GM19372 (cell line): ENCODE results near the gene TMC8.
"Not testable (repeated sequence)": the region's sequence is repeated elsewhere in the genome, so short reads cannot be mapped to it uniquely, and the experiment has no call there.

Experiments
- ATAC-seq: cut with Tn5 transposase; IDR thresholded peaks from one replicate; pipeline ENCODE4 v1.9.1; 2021; ENCODE audit warnings: mild to moderate bottlenecking, low read depth, moderate library complexity; ENCODE audit not compliant: unreplicated experiment

Gene TMC8

DNA sequence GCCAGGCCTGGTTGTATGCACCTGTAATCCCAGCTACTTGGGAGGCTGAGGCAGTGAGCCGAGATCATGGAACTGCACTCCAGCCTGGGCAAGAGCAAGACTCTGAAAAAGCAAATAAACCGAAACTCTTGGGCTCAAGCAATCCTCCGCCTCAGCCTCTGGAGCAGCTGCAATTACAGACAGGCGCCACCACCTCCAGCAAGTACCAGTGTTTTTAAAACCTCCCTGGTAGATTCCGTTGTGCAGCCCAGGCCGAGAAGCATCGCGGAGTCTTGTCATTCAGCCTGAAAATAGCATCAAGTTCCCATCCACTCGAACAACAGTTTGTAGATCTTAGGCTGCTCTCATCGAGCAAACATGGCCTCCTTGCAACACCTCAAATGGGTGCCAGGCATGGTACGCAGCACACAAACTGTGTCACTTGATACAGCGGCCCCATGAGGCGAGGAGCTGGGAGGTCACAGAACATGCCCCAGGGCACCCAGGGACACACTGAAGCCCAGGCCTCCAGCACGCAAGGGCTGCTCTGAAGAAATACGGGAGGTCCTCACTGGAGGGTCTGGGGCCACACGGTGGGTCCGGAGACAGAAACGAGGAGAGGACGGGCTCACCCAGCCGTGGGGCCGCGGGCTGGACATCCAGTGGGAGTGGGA, 20.1 kb upstream of the TMC8 start:
- ATAC-seq = no peak

DNA sequence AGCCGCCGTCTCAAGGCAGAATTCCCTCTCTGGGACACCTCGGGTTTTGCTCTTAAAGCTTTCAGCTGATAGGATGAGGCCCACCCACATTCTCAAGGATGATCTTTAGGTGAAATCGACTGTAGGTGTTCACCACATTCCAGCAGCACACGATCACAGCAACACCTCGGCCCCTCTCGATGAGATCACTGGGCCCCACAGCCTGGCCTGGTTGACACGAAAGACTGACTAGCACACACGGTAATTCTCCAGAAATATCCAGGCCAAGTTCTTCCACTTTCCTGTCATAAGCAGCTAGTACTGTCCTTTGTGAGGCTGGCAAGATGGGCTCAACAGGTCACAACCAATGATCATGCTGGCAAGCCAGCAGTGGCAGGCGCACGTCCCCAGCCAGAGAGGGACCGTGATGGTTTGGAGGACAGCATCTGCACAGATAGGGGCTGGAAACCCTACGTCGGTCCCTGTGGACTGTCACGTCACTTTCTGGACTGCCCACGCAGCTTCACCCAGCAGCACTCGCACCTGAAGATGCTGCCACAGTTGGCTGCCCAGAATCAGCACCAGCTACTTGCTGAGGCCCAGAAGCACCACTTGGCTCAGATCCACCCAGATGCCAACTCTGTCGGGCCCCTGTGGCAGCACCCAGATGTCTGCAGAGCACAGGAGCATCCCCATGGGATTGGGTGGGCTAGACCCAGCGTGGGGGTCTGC, 19.4 kb upstream of the TMC8 start:
- ATAC-seq = no peak

DNA sequence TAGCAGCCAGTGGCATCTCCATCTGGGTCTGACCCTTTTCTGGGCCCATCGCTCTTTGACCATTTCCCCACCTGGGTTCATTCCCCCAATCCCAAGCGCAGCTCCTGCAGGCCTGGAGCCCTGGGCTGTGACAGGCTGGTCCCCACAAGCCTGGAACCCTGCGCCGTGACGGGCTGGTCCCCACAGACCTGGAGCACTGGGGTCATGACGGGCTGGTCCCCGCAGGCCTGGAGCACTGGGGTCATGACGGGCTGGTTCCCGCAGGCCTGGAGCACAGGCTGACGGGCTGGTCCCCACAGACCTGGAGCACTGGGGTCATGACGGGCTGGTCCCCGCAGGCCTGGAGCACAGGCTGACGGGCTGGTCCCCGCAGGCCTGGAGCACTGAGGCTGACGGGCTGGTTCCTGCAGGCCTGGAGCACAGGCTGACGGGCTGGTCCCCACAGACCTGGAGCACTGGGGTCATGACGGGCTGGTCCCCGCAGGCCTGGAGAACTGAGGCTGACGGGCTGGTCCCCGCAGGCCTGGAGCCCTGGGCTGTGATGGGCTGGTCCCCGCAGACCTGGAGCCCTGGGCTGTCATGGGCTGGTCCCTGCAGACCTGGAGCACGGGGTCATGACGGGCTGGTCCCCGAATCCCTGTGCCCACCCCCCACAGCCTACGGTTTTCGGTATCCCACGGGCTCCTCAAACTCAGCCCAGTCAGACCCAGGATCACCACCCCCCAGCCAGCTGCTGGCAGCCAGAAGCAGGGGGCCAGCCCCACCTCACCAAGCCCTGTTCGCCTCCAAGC, 18.6 kb upstream of the TMC8 start:
- no peak for ATAC-seq

DNA sequence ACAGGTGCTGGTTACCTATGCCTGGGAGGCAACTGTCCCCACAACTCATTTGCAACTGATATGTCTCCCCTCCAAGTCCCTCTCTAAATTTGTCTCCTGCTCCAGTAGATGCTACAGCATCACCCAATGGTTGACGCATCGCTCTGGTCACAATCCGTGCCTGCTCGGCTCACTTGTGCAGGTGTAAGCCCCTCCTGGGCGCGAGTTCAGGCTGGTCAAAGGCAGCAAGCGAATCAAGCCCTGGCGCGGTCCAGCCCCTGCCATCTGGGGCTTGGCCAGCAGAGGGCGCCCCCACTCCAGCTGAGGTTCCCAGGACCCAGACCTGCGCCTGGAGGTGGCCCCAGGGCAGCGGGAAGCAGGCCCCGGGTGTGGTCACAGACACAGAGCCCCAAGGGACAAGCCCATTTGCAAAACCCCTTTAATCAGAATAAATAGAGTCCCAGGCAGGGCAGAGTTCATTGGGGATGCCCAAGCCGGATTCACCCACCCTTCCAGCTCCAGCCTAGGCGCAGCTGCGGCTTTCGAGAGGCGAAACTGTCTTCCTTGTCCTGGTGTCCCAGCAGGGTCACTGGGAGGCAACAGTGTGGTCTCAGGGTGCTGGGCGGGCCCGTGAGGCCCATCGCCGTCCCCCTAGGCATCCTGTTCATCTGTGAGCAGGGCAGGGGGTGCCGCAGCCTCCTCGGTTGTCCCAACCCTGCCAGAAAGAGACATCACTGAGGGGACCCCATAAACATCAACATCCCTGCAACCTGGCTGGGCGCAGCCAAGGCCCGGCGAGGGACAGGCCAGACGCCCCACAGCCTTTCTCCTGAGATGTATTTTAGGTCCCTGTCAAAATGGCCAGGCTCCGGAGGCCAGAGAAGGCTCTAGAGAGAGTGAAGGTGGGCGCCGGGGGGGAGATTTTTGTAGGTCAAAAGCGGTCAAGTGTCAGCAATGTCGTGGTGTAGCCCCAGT, 17.8 kb upstream of the TMC8 start:
- no peak for ATAC-seq

DNA sequence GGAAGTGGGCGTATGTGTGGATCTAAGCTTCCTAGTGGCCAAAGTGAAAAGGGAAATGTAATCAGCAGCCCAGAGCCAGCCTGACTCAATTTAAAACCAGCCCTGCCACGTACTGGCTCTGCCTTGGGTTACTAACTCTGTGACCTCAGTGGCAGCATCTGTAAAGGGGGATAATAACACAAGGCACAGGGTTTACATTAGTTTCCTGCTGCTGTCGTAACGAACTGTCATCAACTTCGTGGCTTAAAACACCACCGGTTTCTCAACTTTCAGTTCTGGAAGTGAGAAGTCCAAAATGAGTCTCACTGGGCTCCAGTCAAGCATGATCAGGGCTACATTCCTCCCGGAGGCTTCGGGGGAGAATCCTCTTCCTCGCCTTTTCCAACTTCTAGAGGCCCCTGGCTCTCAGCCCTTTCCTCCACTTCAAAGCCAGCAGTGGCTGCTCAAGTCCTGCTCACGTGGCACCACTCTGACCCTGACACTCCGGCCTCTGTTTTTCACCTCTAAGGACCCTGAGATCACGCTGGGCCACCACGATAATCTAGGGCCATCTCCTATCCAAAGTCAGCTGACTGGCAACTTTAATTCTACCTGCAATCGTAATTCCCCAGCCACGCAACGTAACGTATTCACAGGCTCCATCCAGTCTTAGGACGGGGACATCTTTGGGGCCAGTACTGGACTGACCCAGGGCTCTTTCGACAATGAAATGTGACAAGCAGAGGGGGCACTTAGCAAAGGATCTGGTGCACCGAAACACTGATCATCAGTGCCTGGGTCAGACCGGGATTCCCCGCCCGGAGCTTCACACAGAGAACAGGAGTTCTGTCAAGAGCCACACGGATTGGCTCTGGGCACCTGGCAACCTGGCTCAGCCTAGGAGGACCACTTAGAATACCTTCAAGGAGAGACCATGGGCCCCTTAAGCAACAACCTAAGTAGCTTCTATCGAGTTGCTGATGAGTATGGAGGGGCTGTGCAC, 16.5 kb upstream of the TMC8 start:
- no peak for ATAC-seq

DNA sequence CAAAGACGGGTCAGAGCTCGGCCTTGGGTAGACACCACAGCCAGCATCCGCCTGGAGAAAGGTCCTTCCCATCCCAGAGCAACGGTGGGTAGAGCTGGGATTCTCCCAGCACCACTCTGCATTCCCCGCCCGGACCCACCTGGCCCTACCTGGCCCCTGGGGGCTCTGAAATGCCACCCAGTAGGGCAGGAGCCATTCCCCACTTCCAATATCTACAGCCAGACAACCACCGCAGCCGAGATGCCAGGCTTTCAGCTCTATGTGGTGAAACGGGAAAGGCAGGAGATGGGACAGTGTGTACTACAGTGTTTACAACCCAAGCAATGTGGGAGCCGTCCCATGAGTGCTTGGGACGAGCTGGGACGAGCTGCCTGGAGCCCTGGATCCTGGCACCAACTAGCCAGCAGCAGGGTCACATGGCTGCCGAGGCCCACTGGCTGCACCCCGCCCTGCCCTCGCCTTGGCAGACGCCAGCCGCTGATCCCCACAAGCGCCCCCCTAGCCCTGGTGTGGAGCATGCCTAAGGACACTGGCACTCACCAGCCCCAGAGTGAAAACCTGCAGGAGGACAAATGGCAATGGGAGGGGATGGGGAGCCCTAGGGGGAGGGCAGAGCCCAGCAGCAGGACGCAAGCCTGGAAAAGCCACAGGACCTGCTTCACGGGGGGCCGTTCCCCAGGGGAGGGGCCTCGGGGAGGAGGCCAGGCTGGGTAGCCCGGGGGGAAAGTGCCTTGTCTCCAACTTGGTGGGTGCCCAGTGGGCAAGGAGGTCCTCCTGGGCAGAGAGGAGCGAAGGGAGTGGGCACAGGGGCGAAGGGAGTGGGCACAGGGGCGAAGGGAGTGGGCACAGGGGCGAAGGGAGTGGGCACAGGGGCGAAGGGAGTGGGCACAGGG, 15.5 kb upstream of the TMC8 start:
- ATAC-seq = no peak

DNA sequence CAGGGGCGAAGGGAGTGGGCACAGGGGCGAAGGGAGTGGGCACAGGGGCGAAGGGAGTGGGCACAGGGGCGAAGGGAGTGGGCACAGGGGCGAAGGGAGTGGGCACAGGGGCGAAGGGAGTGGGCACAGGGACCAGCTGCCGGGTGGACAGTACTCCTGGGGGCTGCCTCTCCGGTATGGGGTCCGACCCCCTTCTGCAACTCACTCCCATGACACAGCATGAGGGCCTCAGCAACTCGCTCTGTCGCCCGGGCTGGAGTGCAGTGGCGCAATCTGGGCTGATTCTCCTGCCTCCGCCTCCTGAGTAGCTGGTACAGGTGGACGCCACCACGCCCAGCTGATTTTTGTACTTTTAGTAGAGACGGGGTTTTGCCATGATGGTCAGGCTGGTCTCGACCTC, 14.8 kb upstream of the TMC8 start:
- not testable (repeated sequence) for ATAC-seq

DNA sequence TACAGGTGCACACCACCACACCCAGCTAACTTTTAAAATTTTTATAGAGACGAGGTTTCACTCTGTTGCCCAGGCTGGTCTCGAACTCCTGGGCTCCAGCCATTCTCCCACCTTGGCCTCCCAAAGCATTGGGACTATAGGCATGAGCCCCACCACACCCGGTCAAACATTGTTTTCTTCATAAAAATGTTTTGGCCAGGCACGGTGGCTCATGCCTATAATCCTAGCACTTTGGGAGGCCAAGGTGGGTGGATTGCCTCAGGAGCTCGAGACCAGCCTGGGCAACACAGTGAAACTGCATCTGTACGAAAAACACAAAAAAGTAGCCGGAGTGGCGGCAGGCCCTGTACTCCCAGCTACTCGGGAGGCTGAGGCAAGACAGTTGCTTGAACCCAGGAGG, 14.2 kb upstream of the TMC8 start:
- no peak for ATAC-seq

DNA sequence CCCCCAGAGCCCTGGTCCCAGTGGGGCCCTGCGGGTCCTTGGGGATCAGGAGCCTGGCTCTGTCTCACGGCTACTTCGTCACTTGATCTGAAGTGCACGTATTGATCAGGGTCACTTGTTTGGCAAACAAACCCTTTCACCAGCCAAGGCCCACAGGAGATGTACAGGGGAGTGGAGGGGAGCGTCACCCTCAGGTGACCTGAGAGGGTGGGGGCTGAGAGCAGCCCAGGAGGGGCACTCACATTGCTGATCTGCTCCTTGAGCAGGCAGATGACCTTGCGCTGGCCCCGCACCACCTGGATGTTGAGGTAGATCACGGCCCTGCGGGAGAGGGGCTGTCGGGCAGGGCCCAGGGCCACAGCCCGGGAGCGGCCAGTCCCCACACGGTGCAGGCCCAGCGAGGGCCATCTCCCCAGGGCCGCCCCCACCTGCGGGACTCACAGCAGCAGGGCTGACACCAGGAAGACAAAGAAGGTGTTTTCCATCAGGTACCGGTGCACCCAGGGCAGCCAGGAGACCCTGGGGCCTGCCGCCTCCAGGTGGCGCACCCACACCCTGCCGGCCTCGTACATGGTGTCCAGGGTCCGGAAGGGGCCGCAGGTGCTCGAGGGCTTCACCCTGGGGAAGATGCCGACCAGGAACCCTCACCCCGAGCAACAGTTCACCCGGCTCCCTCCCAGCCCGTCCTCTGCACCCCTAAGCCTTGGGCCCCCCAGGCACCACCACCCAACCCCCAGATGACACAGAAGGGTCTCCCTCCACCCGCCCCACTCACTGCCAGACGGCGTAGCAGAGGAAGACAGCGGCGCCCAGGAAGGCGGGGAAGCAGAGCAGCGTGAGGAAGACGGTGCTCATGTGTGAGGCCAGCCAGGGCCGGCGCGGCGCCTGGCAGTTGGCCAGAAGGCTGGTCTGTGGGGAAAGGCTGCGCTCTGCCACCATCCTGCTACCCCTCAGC, 13.3 kb upstream of the TMC8 start:
- ATAC-seq = no peak

DNA sequence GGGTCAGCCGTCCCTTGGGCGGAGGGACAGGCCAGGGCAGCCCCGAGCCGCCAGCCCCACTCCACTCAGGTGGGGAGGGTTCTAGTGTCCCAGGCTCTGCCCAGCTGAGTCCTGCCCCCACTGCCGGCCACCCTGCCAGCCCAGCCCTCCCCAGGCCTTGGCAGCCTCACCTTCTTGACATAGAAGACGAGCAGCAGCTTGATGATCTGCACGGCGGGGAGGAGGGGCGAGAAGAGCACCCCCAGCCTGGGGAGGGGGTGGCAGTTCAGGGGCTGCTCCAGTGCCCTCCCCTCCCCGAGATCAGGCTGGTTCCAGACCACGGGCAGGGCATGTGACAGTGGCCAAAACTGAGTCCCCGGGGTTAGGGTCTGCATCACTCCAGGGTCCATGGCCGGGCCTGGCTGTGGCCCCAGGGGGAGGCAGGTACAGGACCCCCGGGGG, 11.8 kb upstream of the TMC8 start:
- ATAC-seq = no peak

DNA sequence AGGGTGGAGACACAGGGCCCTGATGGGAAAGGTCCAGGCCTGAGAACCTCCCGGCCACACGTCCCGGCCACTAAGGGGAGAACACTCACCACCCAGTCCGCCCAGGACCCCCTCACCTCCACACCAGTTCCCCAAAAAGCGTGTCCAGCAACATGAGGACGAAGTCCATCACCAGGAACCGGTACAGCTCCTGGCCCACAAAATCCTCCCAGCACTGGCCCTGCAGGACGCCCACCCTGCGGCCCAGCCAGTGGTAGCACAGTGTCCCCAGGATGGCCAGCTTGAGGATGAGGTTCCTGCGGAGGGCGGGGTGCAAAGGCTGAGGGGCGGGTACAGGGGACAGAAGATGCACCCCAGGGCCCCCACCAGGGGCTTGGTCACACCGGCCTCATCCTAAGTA, 10.0 kb upstream of the TMC8 start:
- ATAC-seq = no peak

DNA sequence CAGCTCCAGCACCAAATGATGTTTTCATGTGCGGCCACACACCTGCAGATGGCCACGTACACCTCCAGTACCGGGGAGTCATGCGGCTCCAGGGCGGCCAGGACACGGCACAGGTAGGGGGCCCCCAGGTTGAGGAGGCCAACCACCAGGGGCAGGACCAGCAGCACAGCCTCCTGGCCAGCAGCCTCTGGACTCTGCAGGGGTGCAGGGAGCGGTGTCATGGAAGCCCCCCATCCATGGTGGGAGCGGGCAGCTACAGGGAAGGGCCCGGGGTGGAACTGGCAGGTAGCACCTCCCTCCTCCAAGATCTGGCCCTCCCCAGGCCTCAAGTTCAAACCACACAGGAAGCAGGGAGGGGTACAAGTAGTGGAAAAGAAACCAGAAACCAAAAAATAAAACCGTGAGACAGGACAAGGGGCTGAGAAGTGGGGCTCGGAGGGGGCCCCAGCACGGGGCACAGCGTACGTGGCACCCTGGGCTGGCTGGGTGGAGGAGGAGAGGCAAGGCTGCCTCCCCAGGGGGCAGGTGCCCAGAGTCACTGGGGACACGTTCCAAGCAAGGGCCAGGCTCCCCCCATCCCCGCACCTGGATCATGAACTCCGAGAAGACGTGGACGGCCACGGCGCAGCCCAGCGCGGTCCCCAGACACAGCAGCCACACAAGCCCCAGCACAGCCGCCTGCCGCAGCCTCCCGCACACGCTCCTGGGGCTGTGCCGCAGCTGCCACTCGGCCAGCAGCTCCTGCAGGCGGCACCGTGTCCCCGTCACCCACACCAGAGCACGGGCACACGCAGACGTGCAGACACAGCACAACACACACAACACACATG, 9.4 kb upstream of the TMC8 start:
- ATAC-seq = no peak

DNA sequence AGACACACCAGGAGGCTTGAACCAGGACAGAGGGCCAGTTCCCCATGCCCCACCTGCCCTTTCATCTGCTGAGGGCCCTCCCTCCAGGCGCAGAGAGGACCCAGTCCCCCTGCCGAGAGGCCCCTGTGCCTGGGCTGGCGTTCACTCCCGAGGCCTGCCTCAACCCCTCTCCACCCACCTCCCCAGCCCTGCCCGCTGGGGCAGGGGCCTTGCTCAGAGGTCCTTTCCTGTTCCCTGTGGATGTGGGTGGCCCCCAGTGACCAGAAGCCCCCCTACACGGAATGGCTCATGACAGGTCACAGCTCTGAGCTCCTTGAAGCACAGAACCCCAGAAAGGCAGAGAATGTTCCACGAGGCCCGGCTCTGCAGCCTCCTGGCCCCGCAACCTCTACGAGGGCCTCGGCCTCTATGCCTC, 8.8 kb upstream of the TMC8 start:
- ATAC-seq = no peak

DNA sequence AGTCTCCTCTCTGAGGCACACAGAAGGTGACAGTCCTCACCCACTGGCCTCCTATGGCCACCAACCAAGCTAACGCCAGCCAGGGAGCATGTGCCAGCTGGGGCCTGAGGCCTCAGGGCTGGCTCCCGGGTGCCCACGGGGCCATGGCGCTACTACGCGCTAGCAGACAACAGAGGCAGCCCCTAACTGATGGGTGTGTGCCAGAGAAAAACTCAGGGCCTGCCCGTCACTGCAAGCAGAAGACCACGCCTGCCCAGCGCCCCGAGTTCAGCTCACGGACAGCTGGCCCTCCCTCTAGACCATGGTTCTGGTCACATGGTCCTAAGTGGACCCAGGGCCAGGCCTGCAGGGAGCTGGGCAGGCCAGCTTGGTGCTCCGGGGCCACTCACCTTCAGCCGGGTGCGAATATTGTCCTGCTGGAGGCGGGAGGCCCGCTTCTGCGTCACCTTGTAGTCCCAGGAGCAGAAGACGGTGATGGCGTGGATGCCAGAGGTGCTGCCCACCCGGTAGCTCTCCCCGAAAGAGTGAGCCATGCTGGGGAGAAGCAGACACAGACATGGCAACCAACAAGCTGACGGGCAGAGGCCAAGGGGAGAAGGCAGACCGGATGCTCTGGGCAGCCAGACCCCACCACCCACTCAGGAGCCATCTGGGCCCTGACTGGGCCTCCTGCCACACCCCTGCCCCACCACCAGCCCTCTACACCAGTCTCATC, 8.2 kb upstream of the TMC8 start:
- ATAC-seq = no peak

DNA sequence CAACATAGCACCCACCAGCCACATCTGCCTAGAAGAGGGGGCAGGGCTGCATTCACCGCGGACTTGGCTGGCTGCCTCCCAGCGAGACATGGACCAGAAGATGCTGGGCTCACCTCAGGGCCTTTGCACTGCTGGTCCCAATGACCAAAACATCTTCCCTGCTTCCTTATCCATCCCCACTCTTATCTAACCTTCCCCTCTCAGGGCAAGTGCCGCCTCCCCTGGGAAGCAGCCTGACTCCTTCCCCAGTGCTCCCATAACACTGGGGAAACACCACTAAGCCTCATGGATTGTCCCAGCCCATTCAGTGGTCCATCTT, 7.7 kb upstream of the TMC8 start:
- ATAC-seq = no peak
